A172 (cell line): ENCODE measurements around the gene TOPBP1. TPM values are rescaled to one million over a fixed set of nuclear protein-coding genes. Genes with fewer than 3 reads are reported as not detected.
"Not testable (repeated sequence)": the region's sequence is repeated elsewhere in the genome, so short reads cannot be mapped to it uniquely, and the experiment has no call there.

Experiments used
- DNase-seq: peaks from one replicate; pipeline ENCODE4 v3.0.0-alpha.2; 2015; ENCODE audit warnings: low spot score
- total RNA-seq: library from RNA; depleted of rRNA; stranded (reverse); fragments of >200 nt; shearing (Covaris generic); gene quantifications from 2 replicates; pipeline ENCODE4 v1.2.3, GENCODE V29; 2014; rRNA removed

TOPBP1 gene
- 70.8 and 73.0 TPM in 2 replicates for total RNA-seq

- DNase-seq = peak; percentile 71
These were observed at the start of gene TOPBP1 for GRCh38 chr3:133661454-133662277. Gene TOPBP1, minus strand, starts transcription at chr3:133661941. Its CDS starts 814 bp downstream, at chr3:133661127.

- DNase-seq = no peak
These were observed 49.3 kb upstream of the TOPBP1 start for GRCh38 chr3:133711013-133711412.

GRCh38 chr3:133709139-133709750 is 47.5 kb upstream of the TOPBP1 start:
- DNase-seq = no peak

- DNase-seq = no peak
These were observed 44.3 kb upstream of the TOPBP1 start for GRCh38 chr3:133706033-133706432.

GRCh38 chr3:133703915-133704314 is 42.2 kb upstream of the TOPBP1 start:
- no peak for DNase-seq

GRCh38 chr3:133701435-133702358 is 40.0 kb upstream of the TOPBP1 start:
- DNase-seq = no peak

- DNase-seq = no peak
These were observed 38.6 kb upstream of the TOPBP1 start for GRCh38 chr3:133700351-133700750.

GRCh38 chr3:133699903-133700302 is 38.2 kb upstream of the TOPBP1 start:
- no peak for DNase-seq

GRCh38 chr3:133699467-133699866 is 37.7 kb upstream of the TOPBP1 start:
- no peak for DNase-seq

GRCh38 chr3:133697960-133698359 is 36.2 kb upstream of the TOPBP1 start:
- no peak for DNase-seq

- no peak for DNase-seq
These were observed 33.9 kb upstream of the TOPBP1 start for GRCh38 chr3:133695560-133696171.

- no peak for DNase-seq
These were observed 32.8 kb upstream of the TOPBP1 start for GRCh38 chr3:133694288-133695268.

GRCh38 chr3:133693821-133694220 is 32.1 kb upstream of the TOPBP1 start:
- DNase-seq = no peak

GRCh38 chr3:133692759-133693158 is 31.0 kb upstream of the TOPBP1 start:
- DNase-seq = no peak

GRCh38 chr3:133691273-133692107 is 29.7 kb upstream of the TOPBP1 start:
- DNase-seq = no peak

- DNase-seq = not testable (repeated sequence)
These were observed 16.3 kb upstream of the TOPBP1 start for GRCh38 chr3:133677993-133678392.

- no peak for DNase-seq
These were observed 14.8 kb upstream of the TOPBP1 start for GRCh38 chr3:133676336-133677118.

GRCh38 chr3:133675631-133676335 is 14.0 kb upstream of the TOPBP1 start:
- no peak for DNase-seq
